Activated gamma-delta T cell treated with anti-CD3 and anti-CD28 coated beads, Interleukin-2, amount 50 U/mL, for 16 hours (primary cell): ENCODE data around the gene ANO7.
"Not testable (repeated sequence)": the region's sequence is repeated elsewhere in the genome, so short reads cannot be mapped to it uniquely, and the experiment has no call there.

Experiments
- DNase-seq: peaks from one replicate; pipeline ENCODE4 v3.0.0-alpha.2; 2020; ENCODE audit warnings: low read depth

ANO7 gene

DNA sequence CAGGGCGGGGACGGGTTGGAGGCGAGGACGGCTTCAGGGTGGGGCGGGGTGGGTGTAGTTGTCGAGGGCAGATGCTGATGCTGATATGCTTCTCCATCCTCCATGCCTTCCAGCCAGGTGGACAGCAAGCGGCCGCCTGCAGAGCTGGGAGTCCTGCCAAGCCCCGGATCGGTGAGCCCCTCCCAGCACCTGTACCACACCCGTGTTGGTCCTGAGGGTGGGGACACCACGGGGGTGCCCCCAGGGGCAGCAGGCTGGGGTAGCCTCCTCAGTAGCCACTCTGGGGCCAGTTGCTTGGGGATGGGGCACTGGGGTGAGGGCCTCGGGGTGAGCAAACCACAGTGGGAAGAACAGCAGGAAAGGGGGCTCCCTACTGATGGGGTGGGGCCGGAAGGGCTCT lies 2.6 kb downstream of the ANO7 start:
- no peak for DNase-seq

DNA sequence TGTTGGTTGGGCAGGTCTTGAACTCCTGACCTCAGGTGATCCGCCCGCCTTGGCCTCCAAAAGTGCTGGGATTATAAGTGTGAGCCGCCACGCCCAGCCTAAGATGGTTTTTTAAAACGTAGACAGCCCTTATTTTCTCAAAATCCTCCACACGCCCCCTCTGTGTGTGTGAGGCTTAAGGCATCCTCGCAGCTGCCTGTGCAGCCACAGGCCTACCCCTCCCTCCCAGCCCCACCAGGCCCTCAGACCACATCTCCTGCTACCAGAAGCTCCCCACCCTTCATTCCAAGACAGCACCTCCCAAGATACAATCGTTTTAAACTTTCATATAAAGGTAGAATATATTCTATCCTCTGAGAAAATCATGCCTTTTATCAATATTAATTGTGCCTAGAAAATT lies 4.8 kb downstream of the ANO7 start:
- DNase-seq, result no peak

DNA sequence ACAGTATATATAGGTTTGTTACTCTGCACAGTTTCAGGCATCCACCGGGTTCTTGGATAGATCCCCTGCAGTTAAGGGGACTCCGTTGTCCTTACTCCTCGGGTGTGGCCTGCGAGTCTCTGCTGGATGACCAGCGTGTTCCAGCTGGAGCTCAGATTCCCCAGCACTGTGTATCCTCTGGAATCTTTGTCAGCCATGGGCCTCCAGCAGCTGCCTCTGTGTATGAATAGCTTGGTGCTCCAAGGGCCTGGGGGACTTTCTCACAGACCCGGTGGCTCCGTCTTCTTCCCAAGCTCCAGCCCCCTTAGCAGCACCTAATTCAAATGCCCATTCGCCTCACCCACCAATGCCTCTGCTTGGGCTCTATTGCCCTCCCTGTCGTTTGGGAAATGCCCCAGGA lies 6.3 kb downstream of the ANO7 start:
- no peak for DNase-seq

DNA sequence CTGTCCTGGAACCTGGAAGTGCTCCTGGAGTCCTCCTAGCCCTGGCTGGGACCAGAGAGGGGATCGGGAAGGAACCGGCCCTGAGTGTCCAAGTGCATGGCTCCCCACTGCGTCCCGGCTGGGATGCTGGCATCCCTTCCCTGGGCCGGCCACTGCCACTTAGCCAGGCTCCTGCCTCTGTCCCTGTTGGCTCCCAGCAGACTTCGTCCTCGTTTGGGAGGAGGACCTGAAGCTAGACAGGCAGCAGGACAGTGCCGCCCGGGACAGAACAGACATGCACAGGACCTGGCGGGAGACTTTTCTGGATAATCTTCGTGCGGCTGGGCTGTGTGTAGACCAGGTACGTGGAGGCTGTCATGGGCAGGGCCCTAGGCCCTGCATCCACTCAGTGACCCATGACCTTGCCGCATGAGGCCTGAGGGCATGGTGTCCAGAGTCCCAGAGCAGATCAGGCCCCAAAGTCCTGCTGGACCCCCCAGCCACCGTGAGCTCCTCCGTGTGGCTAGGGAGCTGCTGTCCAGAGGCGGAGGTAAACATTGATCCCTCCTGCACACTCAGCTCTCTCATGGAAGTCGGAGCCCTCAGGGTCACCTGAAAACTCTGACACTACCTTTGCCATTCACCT lies 7.1 kb downstream of the ANO7 start:
- DNase-seq, result no peak

DNA sequence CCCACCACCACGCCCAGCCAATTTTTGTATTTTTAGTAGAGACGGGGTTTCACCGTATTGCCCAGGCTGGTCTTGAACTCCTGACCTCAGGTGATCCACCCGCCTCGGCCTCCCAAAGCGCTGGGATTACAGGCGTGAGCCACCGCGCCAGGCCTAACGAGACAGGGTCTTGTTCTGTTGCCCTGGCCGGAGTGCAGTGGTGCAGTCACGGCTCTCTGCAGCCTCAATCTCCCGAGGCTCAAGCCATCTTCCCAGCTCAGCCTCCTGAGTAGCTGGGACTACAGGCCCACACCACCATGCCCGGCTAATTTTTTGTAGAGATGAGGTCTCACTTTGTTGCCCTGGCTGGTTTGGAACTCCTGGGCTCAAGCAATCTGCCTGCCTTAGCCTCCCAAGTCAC lies 8.8 kb downstream of the ANO7 start:
- DNase-seq, result not testable (repeated sequence)

DNA sequence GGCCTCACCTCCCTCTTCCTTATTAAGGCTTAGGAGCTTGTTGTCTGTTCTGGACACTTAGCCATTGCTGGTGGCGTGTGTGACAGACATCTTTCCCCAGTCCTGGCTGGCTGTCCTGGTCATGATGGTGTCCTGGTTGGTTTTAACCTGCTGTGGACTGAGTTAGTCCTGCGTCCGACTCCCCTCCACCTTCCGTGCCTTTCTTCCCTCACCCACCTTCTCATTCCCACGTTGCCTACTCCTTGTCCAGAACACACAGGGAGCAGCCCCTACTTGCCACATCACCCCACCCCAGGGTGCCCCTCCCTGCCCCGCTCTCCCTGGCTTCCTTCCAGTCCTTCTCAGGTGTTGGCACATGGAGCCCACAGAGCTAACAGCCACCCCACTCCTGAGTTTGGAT lies 9.5 kb downstream of the ANO7 start:
- DNase-seq, result no peak

DNA sequence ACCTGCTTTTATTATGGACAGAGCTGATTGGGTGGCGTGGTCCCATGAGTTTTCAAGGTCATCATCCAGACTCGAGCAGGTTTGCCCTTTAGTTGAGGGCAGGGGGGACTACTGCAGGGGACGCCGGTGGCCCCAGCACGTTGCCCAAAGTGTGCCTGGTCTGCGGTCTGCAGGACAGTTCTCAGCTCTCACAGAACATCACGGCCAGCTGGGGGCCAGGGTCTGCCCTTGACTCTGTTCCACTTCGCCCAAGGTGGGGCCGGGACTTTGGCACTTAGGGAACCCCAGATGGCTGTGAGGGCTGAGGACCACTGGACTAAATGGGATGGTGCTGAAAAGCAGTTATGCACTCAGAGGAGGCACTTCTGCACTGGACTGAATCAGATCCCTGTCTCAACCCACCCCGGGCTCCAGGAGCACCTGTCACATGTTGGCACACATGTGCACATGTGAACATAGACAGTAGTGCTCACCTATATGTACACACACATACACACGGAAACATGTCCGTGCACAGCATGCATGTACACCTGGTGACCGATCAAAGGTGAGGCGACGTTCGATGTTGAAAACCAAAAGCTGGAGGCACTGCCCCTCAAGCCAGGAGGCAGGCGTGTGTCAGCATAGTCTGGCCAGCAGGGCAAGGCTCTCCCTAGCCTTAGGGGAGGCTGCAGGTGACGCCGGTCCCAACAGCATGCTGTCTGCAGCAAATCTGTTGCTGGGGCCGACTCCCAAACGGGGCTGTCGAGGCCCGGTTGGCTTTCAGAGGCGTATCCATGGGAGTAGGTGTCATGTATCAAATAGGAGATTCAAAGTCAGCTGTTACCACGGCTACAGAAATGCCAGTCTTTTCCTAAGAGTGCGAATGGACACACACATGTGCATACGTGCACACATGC lies 10.2 kb downstream of the ANO7 start:
- no peak for DNase-seq

DNA sequence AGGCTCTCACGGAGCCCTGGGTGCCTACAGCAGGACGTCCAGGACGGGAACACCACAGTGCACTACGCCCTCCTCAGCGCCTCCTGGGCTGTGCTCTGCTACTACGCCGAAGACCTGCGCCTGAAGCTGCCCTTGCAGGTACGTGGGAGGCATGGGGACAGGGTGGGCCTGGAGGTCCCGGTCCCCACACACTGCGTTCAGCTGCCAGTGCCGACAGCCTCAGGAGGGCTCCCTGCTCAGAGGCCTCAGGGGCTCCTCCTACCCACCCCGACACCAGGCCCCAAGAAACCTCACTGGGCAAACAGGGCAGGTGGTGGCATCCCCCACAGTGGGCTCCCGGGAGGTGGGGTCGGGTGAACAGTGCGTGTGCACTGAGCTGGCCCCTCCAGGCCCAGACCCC lies 10.8 kb downstream of the ANO7 start:
- no peak for DNase-seq

DNA sequence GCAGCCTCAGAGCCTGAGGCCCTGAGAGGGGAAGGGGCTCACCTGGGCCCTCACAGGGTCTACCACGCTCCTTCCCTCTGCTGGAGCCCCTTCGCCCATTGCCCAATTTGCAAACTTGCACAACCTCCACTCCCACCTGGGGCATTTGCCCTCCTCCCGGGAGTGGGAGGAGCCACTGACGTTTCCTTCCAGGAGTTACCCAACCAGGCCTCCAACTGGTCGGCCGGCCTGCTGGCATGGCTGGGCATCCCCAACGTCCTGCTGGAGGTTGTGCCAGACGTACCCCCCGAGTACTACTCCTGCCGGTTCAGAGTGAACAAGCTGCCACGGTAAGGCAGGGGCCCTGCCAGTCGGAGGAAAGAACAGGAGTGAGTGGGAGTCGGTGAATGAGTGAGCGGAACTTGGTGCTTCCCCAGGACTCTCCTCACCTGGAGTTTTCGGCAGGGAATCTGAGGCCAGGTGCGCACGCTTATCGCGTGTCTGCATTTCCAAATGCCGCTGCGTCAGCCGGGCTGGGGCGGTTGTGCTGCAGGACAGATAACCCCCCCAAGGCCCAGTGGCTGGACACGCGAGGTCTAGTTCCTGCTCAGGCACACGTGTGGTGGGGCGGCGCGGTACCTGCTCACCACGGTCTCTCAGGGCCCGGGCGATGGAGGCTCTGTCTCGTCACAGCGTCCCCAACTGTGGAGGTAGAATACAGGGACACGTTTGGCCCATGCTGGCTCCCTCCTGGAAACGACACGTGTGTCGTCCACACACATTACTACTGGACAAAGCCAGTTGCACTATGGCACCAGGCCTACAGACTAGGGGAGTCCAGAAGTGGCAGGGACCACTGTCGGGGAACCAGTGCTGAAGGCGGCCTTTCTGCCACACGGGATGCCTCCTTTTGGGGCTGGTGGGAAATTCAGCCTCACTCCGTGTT lies 11.7 kb downstream of the ANO7 start:
- DNase-seq, result no peak

DNA sequence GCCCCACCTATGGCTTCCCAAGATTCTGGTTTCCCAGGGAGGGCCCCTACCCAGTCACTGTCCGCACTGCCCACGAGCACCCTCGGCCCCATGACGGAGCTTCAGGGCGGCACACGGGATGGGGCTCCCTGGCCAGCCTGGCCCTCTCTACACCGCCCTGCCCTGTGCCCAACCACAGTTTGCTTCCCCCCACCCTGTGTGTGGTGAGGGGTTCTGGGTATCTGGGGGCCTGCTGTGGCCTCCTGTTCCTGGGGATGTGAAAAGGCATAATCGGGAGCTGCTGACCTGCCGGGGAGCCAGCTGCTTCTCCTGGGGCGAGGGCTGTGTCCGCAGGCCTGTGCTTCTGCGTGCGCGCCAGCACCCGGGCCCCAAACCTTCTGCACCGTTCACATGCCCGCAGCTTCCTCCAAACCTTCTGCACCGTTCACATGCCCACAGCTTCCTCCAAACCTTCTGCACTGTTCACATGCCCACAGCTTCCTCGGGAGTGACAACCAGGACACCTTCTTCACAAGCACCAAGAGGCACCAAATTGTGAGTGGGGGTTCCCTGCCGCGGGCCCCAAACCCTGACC lies 12.4 kb downstream of the ANO7 start:
- no peak for DNase-seq

DNA sequence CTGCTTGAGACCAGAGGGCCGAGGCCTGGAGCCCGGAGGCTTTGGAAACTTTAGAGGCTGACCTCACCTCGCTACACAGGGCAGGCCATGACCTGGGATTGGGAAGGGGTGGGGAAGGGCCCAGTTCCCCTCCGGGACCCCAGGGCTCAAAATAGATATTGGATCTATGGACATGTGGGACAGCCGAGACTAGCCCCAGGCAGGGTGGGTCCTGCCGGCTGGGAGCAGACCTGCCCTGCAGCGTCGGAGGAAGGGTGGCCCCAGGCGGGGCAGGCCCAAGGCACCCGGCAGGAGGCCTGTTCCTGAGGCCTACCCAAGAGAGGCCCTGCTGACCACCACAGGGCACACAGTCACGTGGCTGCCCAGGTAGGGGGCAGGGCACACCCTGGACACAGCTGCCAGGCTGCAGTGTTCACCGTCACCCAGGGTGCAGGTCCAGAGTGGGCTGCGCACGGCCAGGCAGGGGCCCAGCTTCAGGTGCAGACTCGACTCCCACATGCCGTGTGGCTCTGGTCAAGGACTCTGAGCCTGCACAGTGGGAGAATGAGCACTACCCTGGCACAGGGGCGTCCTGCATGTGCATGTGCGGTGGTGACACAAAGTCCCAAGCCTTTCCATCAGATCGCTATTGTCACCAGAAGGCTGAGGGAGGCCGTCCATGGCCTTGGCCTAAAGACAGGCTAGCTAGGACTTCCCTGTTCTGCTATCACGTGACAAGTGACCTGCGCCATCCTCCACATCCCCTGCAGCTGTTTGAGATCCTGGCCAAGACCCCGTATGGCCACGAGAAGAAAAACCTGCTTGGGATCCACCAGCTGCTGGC lies 13.2 kb downstream of the ANO7 start:
- no peak for DNase-seq

DNA sequence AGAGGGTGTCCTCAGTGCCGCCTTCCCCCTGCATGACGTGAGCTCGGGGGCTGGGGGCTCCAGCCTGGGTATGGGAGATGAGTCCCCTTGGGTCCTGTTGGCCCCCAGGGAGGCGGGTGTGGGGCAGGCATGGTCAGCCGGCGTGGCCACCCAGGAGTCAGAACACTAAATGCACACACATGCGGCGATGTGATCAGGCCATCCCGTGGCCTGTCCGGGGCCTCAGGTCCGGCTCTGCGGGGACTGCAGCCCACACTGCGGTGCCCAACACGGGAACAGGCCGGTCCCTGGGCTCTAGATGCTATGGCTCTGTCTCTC lies 13.8 kb downstream of the ANO7 start:
- DNase-seq, result no peak

DNA sequence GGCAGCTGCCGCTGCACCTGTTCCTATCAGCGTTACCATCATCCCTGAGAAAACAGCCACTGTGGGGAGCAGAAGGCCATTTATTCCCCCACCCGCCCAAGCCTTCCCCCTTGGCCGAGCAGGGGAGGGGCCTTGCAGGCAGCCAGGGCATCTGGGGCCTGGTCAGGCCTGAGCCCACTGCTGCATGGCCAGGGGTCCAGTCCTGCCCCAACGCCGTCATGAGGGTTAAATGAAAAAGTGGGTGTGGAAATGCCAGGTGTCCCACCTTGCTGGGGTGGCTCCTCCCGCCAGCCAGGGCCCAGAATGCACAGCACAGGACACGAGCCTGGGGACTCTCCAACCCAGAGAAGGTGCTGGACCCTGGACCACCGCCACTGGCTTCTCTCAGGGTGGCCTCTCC lies 14.2 kb downstream of the ANO7 start:
- no peak for DNase-seq

DNA sequence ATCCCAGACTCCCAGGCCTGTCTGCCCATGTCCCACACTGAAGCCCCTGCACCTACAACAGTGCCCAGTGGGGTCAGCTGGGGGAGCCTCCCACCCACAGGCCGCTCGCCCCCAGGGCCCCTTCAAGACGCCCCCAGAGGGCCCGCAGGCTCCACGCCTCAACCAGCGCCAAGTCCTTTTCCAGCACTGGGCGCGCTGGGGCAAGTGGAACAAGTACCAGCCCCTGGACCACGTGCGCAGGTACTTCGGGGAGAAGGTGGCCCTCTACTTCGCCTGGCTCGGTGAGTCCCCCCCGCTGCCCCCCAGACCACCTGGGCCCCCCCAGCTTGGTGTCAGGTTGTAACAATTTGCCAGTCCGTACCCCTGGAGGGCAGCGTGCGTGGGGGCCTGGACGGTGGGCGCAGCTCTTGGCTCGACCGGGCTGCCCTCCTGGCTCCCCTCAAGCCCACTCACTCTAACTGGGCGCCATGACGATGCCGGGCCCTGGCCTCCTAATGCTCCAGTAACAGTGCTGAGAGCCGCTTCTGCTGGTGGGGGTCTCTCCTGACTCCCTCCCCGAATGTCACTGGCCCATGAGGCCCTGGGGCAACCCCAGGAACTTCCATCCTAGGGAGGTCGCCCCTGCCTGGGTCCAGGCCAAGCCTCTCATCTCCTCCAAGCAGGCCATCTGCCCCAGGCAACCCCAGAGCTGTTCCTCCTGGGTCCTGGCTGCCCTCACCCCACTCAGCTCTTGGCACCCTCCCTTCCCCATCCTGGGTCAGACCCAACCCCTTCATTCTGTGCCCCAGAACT lies 14.9 kb downstream of the ANO7 start:
- no peak for DNase-seq

DNA sequence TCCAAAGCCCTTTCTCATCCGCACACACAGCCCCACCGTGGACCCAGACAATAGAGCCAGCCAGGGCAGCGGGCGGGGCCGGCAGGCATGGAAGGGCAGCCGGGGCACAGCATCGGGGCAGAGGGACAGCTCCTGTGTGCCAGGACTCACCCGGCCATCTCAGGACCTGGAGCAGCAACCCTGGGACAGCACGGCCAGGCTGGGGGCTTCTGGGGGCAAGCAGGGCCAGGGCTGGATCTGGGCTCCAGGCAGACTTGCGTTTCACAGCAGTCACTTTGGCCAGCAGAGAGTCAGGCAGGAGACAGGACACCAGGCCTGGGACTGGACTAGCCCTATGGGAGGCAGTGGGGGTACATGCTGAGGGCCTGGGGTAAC lies 15.5 kb downstream of the ANO7 start:
- no peak for DNase-seq

DNA sequence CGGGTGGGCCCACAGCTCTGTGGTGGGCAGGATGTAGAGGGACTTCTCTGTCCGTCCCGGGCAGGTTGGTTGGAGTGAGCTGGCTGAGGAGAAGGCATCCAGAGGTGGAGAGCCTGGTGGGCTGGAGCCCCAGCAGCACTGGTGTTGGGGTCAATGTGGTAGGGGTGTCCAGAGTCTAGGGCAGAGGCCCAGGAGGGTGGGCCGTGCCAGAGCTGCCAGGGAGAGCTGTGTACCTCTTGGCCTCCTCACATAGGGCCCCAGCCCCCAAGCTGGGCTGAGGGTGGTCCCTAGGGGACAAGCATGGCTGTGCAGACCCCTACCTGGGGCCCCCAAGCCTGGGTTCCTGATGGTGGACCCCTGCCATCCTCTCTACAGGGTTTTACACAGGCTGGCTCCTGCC lies 16.0 kb downstream of the ANO7 start:
- no peak for DNase-seq

DNA sequence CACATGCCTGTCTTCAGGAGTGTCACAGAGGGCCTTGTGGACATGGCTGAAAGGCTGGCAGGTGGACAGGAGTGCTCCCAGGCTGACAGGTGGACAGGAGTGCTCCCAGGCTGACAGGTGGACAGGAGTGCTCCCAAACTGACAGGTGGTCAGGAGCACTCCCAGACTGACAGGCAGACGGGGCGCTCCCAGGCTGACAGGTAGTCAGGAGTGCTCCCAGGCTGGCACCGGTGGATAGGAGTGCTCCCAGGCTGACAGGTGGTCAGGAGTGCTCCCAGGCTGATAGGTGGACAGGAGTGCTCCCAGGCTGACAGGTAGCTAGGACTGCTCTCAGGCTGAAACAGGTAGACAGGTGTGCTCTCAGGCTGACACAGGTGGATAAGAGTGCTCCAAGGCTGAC lies 16.6 kb downstream of the ANO7 start:
- DNase-seq, result no peak

DNA sequence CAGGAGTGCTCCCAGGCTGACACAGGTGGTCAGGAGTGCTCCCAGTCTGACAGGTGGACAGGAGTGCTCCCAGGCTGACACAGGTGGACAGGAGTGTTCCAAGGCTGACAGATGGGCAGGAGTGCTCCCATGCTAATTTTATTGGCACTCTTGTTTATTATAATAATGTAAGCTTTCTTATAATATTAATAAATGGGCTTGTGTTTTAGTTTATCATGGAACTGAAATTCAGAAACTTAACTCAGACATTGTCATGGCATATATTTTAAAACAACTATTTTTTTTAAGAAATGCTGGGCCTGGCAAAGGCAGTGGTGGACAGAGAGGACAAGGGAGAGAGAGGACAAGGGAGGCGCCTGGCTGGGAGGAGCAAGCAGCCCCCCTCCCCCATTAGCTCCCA lies 18.7 kb downstream of the ANO7 start:
- DNase-seq, result no peak

DNA sequence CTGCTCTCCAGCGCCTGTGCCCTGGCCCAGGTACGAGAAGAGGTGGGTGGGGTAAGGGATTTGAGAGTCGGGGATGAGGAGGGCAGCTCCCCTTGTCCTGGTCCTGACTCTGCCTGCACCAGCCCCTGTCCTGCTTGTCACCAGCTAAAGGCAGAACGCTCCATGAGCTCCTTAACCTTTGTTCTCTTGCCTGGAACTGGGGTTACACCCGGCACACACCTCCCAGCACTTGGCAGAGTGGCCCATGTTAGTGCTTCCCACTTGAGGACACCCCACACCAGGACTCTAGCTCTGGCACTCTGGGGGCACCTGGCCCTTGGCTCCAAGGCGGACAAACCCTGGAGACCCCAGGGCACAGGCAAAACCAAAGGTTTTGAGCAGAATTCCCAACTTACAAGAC lies 19.2 kb downstream of the ANO7 start:
- DNase-seq, result no peak

DNA sequence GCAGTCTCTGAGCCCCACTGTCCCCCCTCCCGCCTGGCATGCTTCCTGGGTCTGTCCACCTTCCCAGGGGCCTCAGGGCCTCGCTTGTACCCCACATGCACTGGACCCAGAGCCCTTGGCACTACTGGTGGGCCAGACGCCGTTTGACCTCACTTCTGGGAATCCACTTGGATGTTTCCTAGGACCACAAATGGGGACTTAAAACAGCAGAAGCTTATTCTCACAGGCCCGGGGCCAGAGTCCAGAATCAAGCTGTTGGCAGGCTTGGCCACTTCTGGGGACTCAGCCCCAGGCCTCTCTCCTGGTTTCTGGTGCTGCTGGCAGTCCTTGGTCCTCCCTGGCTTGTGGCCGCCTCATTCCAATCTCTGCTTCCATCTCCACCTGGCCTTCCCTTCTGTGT lies 19.6 kb downstream of the ANO7 start:
- no peak for DNase-seq

DNA sequence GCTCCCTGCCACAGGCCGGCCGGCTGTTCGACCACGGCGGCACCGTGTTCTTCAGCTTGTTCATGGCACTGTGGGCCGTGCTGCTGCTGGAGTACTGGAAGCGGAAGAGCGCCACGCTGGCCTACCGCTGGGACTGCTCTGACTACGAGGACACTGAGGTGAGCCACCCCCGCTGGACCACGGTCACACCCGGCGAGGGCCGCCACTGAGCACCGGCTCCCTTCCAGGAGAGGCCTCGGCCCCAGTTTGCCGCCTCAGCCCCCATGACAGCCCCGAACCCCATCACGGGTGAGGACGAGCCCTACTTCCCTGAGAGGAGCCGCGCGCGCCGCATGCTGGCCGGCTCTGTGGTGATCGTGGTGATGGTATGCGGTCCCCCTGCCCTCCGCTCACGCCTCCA lies 20.8 kb downstream of the ANO7 start:
- no peak for DNase-seq
